Activated CD8-positive, alpha-beta T cell treated with anti-CD3 and anti-CD28 coated beads for 36 hours (primary cell): ENCODE data around the gene EID1. TPM values are rescaled to one million over a fixed set of nuclear protein-coding genes. Genes with fewer than 3 reads are reported as not detected.

ENCODE experiments used
- ATAC-seq: fragments of 200-7000 bp; cut with Tn5 transposase; one replicate; pipeline ENCODE4 v1.10.0; 2021; ENCODE audit warnings: mild to moderate bottlenecking, moderate library complexity
- CTCF ChIA-PET: fragments of 350-600 bp; sonication (Branson Sonifier 250); formaldehyde crosslinking; loops from one replicate; lab custom pipeline; 2021; ENCODE audit warnings: antibody characterized with exemption; lab: Charles Lee
- POLR2A ChIA-PET: fragments of 350-600 bp; sonication (Branson Sonifier 250); formaldehyde crosslinking; loops from one replicate; lab custom pipeline; 2021; ENCODE audit warnings: antibody characterized with exemption; lab: Charles Lee
- DNase-seq: peaks from one replicate; pipeline ENCODE4 v3.0.0-alpha.2; 2020
- H3K27ac Mint-ChIP-seq: one replicate; pipeline ENCODE4 v1.8.0; 2021; ENCODE audit warnings: mild to moderate bottlenecking, mixed read lengths
- H3K27me3 Mint-ChIP-seq: one replicate; pipeline ENCODE4 v1.8.0; 2021; ENCODE audit warnings: mixed read lengths
- H3K36me3 Mint-ChIP-seq: one replicate; pipeline ENCODE4 v1.8.0; 2021; ENCODE audit warnings: low read depth, mixed read lengths
- H3K4me1 Mint-ChIP-seq: one replicate; pipeline ENCODE4 v1.8.0; 2021; ENCODE audit warnings: low read depth, mixed read lengths
- H3K4me3 Mint-ChIP-seq: one replicate; pipeline ENCODE4 v1.8.0; 2021; ENCODE audit warnings: mild to moderate bottlenecking, moderate library complexity, mixed read lengths
- H3K9me3 Mint-ChIP-seq: one replicate; pipeline ENCODE4 v1.8.0; 2021; ENCODE audit warnings: mixed read lengths
- CTCF ChIP-seq: fragments of 200-600 bp; IDR thresholded peaks from one replicate; pipeline ENCODE4 v1.8.0; 2022; ENCODE audit warnings: antibody characterized with exemption, mild to moderate bottlenecking
- intact Hi-C: fragments of 100-400 bp; cut with micrococcal nuclease; formaldehyde crosslinking; loops from one replicate; pipeline ENCODE4 v1.10.0; 2022
- total RNA-seq, 2 experiments: library from RNA; stranded (reverse); gene quantifications; one replicate each; pipeline ENCODE4 v1.2.3, GENCODE V29; 2021

Gene EID1
- total RNA-seq, 2 experiments from 2014 or later, result 78.3 to 80.5 TPM

GRCh38 chr15:48889925-48890324 lies 12.0 kb downstream of the EID1 start:
- peaks cover 4% of the 10 kb centered on the region for H3K4me1 Mint-ChIP-seq
- no peak for DNase-seq
- CTCF ChIA-PET, result interaction anchor here (0.6 to 1.7 kb wide), 3 partner anchors 12 to 256 kb away, joined by 3 to 6 read pairs (median 4); partner anchors contain the start of gene EID1
- no peaks in the 10 kb centered on the region for H3K36me3 Mint-ChIP-seq
- H3K9me3 Mint-ChIP-seq, result no peaks in the 10 kb centered on the region
- intact Hi-C loops, result no loop called here
- H3K27ac Mint-ChIP-seq, result no peak overlapping the region
- H3K27me3 Mint-ChIP-seq, result peaks cover 26% of the 10 kb centered on the region
- no peak for TF ChIP-seq CTCF
- no peak overlapping the region for H3K4me3 Mint-ChIP-seq
- POLR2A ChIA-PET, result no interaction called here
- ATAC-seq, result no peak

- POLR2A ChIA-PET, result no interaction called here
- DNase-seq, result no peak
- Mint-ChIP-seq H3K4me1 (peaks cover 4% of the 10 kb centered on the region), H3K27me3 (peaks cover 27% of the 10 kb centered on the region), H3K27ac (no peak overlapping the region), H3K4me3 (no peak overlapping the region), H3K36me3 (no peaks in the 10 kb centered on the region), H3K9me3 (no peaks in the 10 kb centered on the region)
- intact Hi-C loops, result no loop called here
- CTCF ChIA-PET, result interaction anchor here (0.6 to 1.7 kb wide), 3 partner anchors 12 to 256 kb away, joined by 3 to 6 read pairs (median 4); partner anchors contain the start of gene EID1
- no peak for ATAC-seq
- no peak for TF ChIP-seq CTCF
These were observed 12.5 kb downstream of the EID1 start for GRCh38 chr15:48890375-48890972.

GRCh38 chr15:48891232-48891765 lies 13.4 kb downstream of the EID1 start:
- Mint-ChIP-seq H3K9me3 (no peaks in the 10 kb centered on the region), H3K27me3 (peaks cover 28% of the 10 kb centered on the region), H3K4me3 (no peak overlapping the region), H3K27ac (no peak overlapping the region), H3K4me1 (peaks cover 4% of the 10 kb centered on the region), H3K36me3 (no peaks in the 10 kb centered on the region)
- ChIA-PET POLR2A (no interaction called here), CTCF (interaction anchor here (1.7 to 2.0 kb wide), 2 partner anchors 35 to 84 kb away, joined by 4 to 6 read pairs; no protein-coding TSS in a partner anchor)
- ATAC-seq (no peak), DNase-seq (no peak)
- intact Hi-C loops, result no loop called here
- TF ChIP-seq CTCF, result no peak

GRCh38 chr15:48893311-48893710 lies 15.4 kb downstream of the EID1 start:
- H3K4me1 Mint-ChIP-seq, result peaks cover 17% of the 10 kb centered on the region
- peaks cover 35% of the 10 kb centered on the region for H3K27me3 Mint-ChIP-seq
- H3K4me3 Mint-ChIP-seq, result no peak overlapping the region
- H3K9me3 Mint-ChIP-seq, result no peaks in the 10 kb centered on the region
- POLR2A ChIA-PET, result no interaction called here
- CTCF ChIA-PET, result no interaction called here
- ATAC-seq (no peak), DNase-seq (no peak)
- no peaks in the 10 kb centered on the region for H3K36me3 Mint-ChIP-seq
- no peak overlapping the region for H3K27ac Mint-ChIP-seq
- no peak for TF ChIP-seq CTCF
- intact Hi-C loops, result no loop called here
